BJ (cell line): ENCODE data around the gene SOX12. TPM values are rescaled to one million over a fixed set of nuclear protein-coding genes. Genes with fewer than 3 reads are reported as not detected.
A peak's percentile ranks its signal among the peaks of the same experiment; 100 is the strongest.

Experiments used
- CTCF ChIA-PET: fragments of 350-600 bp; formaldehyde crosslinking; extraction: SDS; loops from one replicate; lab custom pipeline; 2021; ENCODE audit warnings: antibody characterized with exemption, inconsistent platforms; lab: Yijun Ruan, JAX
- POLR2A ChIA-PET: fragments of 300-600 bp; sonication (Branson Sonifier 250); formaldehyde crosslinking; extraction: SDS; loops from one replicate; lab custom pipeline; 2021; ENCODE audit warnings: antibody characterized with exemption; lab: Charles Lee
- DNase-seq: peaks from one replicate; pipeline ENCODE4 v3.0.0-alpha.2; 2011; ENCODE audit warnings: low read depth
- H3K27me3 ChIP-seq: 2 replicates; pipeline ENCODE4 v1.6.0; 2011; ENCODE audit warnings: low read length; ENCODE audit not compliant: control insufficient read depth, insufficient read depth
- H3K36me3 ChIP-seq: 2 replicates; pipeline ENCODE4 v1.5.1; 2011; ENCODE audit warnings: low read length; ENCODE audit not compliant: control insufficient read depth, insufficient read depth
- H3K4me3 ChIP-seq: 2 replicates; pipeline ENCODE4 v1.5.1; 2011; ENCODE audit warnings: low read depth, mild to moderate bottlenecking, control low read depth, low read length
- CTCF ChIP-seq: IDR thresholded peaks from 2 replicates; pipeline ENCODE4 v1.5.1; 2011; ENCODE audit warnings: low read depth, mild to moderate bottlenecking, control low read depth, inconsistent platforms, low read length, moderate library complexity; ENCODE audit not compliant: insufficient read depth
- polyA plus RNA-seq: library from polyadenylated mRNA; depleted of rRNA; stranded (reverse); fragments of >200 nt; gene quantifications from 2 replicates; pipeline ENCODE4 v1.2.3, GENCODE V29; 2011

The SOX12 gene
- polyA plus RNA-seq, 1 experiment, result 3.6 TPM

- Histone ChIP-seq H3K36me3 (peaks cover 1% of the 10 kb centered on the region; the same call in 1 of the 2 replicates), H3K4me3 (no peak overlapping the region), H3K27me3 (no peaks in the 10 kb centered on the region)
- ChIA-PET POLR2A (no interaction called here), CTCF (interaction anchor here (1.6 to 4.3 kb wide), 2 partner anchors 11 to 75 kb away, joined by 4 to 25 read pairs; no protein-coding TSS in a partner anchor)
- no peak for TF ChIP-seq CTCF
- no peak for DNase-seq
These were observed 16.3 kb downstream of the SOX12 start for GRCh38 chr20:341682-342081.

- POLR2A ChIA-PET, result no interaction called here
- no peak for TF ChIP-seq CTCF
- DNase-seq, result no peak
- Histone ChIP-seq H3K4me3 (no peak overlapping the region), H3K27me3 (no peaks in the 10 kb centered on the region), H3K36me3 (peaks cover 1% of the 10 kb centered on the region; the same call in 1 of the 2 replicates)
- CTCF ChIA-PET, result no interaction called here
These were observed 17.8 kb downstream of the SOX12 start for GRCh38 chr20:343107-343506.

GRCh38 chr20:346033-346639 is 20.8 kb downstream of the SOX12 start:
- Histone ChIP-seq H3K36me3 (peaks cover 7% of the 10 kb centered on the region), H3K4me3 (peak overlapping the region; percentile 87), H3K27me3 (no peaks in the 10 kb centered on the region)
- POLR2A ChIA-PET, result no interaction called here
- DNase-seq, result no peak
- CTCF ChIA-PET, result interaction anchor here (1.3 to 2.8 kb wide), 2 partner anchors 15 to 88 kb away, joined by 4 to 24 read pairs; no protein-coding TSS in a partner anchor
- TF ChIP-seq CTCF, result no peak

- no peak for TF ChIP-seq CTCF
- no peaks in the 10 kb centered on the region for H3K27me3 ChIP-seq
- ChIA-PET POLR2A (no interaction called here), CTCF (interaction anchor here (1.0 to 2.8 kb wide), 4 partner anchors 10 to 88 kb away, joined by 4 to 24 read pairs (median 4); no protein-coding TSS in a partner anchor)
- peaks cover 7% of the 10 kb centered on the region for H3K36me3 ChIP-seq
- H3K4me3 ChIP-seq, result peak within 1 kb of the TSS; percentile 87
- DNase-seq, result no peak
These were observed 21.4 kb downstream of the SOX12 start, which contains the start of gene NRSN2 for GRCh38 chr20:346640-347316. Gene NRSN2 (plus strand): TSS chr20:347111. CDS start chr20:349644, 2,533 bp downstream.

- CTCF ChIA-PET, result interaction anchor here (0.6 to 2.8 kb wide), 5 partner anchors 9 to 182 kb away, joined by 3 to 24 read pairs (median 4); no protein-coding TSS in a partner anchor
These were observed 21.9 kb downstream of the SOX12 start for GRCh38 chr20:347317-347639.

More at GRCh38 chr20:347317-347639, 21.9 kb downstream of the SOX12 start:
- Histone ChIP-seq H3K36me3 (peaks cover 7% of the 10 kb centered on the region), H3K27me3 (no peaks in the 10 kb centered on the region), H3K4me3 (peak overlapping the region; percentile 87)
- no peak for DNase-seq
- POLR2A ChIA-PET, result no interaction called here
- no peak for TF ChIP-seq CTCF
